DMS153 treated with DMSO at 0.1 percent for 48 hours (cell line): ENCODE measurements around the gene RANBP10.
A peak's percentile ranks its signal among the peaks of the same experiment; 100 is the strongest.
"Not testable (repeated sequence)": the region's sequence is repeated elsewhere in the genome, so short reads cannot be mapped to it uniquely, and the experiment has no call there.

Experiments used
- DNase-seq: peaks from one replicate; lab custom pipeline; 2025; ENCODE audit not compliant: unreplicated experiment; lab: John Stamatoyannopoulos, UW

RANBP10 gene

DNA sequence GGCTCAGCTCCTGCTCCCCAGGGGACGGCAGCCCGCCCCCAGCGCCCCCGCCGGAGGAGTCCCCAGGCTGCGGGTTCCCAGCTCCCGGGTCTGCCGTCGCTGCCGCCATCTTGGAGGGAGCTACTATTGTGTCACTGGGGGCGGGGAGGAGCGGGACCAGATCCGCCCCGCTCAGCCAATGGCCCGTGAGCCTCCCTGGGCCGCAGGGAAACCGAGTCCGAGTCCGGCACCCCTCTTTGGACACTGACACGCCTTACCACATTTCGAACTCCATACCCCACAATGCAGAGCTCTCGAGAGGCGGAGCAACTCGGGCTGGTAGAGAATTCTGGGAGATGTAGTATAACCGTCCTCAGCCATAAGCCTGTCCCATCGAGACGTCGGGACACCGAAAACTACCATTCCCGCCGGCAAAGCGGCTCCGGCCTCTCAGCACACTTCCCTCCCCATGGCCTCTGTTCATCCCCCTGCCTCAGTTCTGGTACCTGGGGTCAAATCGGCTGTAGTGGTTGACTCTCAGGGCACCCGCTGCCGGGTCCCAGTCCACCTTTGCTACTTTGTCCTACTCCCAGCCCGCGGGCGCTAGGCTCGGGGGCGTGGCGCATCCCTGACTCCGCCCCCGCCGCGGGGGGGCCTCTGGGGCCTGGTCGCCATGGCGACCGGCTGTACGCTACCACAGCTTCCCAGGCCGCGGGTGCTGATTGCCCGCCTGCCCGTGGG lies at the start of gene RANBP10, which contains the start of gene TSNAXIP1:
TSS of gene RANBP10 (minus strand) at position 133 of the 720 bp plus-strand sequence. CDS start at position 109, 24 bp downstream.
TSS of gene TSNAXIP1 (plus strand) at position 462 of the 720 bp plus-strand sequence. CDS start 261 bp downstream, outside the sequence.
- peak; percentile 98 for DNase-seq

DNA sequence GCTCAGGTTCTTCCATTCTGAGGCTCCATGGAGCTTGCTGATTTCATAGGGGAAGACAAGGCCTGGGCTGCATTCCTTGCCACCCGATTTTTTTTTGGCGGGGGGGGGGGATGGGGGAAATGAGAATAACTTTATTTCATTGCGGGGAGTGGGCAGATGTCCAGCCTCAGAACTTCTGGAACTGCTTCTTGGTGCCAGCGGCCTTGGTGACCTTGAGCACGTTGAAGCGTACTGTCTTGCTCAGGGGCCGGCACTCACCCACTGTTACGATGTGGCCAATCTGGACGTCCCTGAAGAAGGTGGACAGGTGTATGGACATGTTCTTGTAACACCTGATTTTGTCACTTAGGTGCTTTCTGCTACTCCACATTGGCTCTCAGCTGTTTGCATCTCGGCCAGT lies 49.4 kb upstream of the RANBP10 start:
- DNase-seq, result no peak

DNA sequence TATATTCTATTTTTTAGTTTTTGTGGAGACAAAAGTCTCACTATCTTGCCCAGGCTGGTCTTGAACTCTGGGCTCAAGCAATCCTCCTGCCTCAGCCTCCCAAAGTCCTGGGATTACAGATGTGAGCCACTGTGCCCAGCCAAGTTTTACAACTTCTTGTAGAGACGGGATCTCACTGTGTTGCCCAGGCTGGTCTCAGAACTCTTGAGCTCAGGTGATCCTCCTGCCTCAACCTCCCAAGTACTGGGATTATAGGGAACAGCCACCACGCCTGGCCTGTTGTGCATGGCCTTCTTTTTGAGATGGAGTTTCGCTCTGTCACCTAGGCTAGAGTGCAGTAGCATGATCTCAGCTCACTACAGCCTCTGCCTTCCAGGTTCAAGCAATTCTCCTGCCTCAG lies 47.3 kb upstream of the RANBP10 start:
- DNase-seq, result no peak

DNA sequence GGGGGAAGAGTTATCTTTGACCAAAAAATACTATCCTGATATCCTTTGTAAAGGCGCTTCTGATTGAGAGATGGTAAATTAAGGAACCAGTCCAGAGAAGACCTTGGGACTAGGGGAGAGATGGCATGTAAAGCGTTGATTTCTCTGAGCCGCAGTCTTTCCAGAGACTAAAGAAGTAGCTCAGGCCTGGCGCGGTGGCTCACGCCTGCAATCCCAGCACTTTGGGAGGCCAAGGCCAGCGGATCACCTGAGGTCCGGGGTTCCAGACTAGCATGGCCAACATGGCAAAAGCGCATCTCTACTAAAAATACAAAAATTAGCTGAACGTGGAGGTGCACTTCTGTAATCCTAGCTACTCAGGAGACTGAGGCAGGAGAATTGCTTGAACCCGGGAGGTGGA lies 41.8 kb upstream of the RANBP10 start:
- no peak for DNase-seq

DNA sequence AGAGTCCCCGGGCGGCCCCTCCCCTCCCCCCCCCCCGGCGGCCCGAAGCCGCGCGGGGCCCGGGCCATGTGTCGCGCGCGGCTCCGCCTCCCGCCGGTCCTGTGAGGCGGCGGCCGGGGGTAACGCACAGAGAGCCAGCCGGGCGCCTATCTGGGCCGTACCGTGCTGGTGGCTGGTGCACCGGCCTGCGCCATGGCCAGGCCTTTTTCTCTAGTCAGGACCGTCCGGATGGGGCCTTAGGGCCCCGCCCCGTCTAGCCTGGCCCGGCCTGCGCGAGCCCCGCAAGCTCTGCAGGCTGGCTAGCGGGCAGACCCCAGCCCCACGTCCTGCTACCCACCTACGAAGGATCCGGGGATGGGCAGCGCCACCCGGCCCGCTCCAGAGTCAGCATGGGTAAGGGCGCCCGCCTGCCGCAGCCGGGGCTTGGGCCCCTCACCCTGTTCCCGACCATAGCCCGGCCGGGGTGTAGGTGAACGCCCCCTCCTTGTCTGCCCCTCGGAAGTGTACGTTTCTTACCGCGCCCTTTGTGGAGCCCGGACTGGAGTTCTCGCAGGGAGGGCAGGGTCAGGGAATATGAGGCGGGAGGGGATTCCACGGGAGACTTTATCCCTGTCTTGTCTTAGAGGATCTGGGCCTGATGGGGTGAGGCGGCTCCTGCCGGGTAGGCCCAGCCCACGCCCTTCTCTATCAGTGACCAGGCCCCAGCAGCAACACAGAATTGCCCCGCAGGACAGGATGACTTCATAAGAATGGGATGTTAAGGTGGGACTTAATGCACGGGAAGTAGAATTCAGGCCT lies 40.9 kb upstream of the RANBP10 start, which contains the start of gene CENPT:
TSS of gene CENPT (minus strand) at position 630 of the 798 bp plus-strand sequence. CDS start 13,834 bp downstream, outside the sequence.
- no peak for DNase-seq

DNA sequence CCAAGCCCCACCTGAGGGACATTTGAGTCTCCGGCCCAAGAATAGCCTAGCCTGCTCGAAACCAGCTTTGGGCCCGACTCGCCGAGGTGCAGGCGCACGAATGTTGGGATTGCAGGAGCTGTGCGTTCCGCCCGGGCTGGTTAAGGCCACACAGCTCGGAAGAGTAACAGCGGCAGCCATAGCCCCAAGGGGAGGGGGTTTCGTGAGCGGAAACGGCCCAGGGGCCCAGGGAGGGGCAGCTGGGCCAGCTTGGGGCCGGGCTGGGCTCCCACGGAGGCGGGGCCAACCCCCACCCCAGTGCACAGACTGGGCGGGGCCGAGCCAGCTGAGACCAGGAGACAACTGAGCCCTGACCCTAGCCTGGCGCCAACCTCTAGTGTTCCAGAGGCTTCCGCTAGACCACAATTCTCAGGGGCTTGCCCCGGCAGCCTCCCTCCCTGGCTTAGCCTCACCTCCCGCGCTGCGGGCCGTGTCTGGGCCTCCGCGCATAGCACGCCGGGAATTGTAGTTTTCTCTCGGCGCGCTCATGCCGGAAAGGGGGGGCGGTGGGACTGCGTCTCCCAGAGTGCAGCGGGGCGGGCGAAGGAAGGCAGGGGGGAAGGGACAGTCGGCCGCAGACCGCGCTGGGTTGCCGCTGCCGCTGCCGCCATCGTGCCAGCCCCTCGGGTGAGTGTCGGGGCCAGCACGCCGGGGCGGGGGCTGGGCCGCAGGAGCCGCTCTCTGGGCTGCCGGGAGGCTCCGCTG lies 40.1 kb upstream of the RANBP10 start, which contains the start of gene NUTF2:
TSS of gene NUTF2 (plus strand) at position 614 of the 744 bp plus-strand sequence. CDS start 18,198 bp downstream, outside the sequence.
- peak; percentile 93 for DNase-seq

DNA sequence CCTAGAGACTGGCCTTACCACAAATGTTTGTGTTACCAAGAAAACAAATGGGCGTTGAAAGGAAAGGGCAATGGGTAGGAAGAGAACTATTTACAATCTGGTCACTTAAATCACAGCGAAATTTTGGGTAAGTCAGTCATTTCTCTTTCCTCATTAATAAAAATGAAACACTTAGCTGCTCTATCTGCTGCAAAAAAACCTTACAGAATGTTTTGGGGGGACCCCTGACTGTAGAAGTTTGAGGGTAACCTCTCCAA lies 39.6 kb upstream of the RANBP10 start:
- no peak for DNase-seq

DNA sequence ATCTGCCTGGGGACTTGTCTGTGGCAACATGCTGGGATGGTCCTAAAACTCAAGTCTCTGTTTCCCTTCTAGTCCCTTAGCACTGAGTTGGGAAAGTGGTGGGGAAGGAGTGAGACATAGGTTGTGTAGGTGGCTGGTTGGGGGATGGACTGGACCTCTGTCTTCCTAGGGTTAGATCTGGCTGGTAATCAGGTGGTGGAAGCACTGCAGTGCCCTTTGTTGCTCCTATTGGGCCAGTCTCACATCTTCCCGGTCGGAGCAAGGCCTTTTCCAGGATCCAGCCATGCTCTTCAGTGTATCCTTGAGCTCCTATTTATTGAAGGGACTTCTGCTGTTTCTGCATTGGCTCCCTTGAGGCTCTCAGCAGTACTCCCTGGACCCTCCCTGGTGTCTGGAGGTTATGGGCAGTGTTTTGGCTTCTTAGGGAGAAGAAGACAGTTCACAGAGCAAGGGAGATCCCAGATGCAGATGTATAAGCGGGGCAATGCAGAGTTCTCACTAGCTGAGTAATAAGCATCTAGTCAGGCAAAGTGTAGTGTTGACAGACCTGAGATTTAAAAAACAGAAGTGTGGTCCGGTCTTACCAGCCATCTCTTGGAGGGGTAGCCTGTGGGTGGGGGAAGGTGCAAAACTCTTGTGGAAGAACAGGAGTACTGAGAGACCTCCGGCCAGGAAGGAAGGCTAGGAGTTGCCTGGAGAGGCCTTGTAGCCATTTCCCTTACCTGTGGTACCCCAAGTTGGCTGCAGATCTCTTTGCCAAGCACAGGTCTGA lies 39.1 kb upstream of the RANBP10 start:
- DNase-seq, result no peak

DNA sequence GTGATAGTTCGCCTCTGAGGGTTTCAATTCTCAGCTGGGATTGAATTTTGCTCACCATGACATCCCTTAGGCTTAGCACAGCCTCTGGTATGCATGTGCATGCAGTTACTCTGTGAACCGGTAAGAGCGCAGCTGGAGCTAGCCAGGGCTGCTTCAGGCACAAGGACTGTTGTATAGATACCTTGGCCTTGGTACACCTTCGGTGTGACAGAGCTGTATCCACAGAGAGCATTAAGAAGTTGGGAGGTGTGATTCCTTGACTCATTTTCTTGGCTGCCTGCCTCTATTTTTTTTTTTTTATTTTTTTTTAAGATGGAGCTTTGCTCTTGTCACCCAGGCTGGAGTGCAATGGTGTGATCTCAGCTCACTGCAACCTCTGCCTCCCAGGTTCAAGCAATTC lies 38.1 kb upstream of the RANBP10 start:
- DNase-seq, result no peak

DNA sequence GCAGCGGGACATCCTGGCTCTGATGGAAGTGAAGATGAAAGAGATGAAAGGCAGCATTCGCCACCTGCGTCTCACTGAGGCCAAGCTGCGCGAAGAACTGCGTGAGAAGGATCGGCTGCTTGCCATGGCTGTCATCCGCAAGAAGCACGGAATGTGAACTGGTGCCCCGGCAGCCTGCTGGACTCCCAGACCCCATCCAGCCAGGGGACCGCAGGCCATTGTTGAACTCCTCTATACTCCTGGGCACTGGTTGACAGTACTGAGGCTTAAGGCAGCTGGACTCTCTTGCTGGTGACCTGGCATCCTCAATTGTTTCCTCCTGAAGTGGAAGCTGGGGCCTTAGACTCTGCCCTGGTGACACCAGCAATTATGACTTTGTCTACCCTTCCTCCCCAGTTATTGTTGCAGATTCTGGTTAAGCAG lies 37.0 kb upstream of the RANBP10 start:
- DNase-seq, result no peak

DNA sequence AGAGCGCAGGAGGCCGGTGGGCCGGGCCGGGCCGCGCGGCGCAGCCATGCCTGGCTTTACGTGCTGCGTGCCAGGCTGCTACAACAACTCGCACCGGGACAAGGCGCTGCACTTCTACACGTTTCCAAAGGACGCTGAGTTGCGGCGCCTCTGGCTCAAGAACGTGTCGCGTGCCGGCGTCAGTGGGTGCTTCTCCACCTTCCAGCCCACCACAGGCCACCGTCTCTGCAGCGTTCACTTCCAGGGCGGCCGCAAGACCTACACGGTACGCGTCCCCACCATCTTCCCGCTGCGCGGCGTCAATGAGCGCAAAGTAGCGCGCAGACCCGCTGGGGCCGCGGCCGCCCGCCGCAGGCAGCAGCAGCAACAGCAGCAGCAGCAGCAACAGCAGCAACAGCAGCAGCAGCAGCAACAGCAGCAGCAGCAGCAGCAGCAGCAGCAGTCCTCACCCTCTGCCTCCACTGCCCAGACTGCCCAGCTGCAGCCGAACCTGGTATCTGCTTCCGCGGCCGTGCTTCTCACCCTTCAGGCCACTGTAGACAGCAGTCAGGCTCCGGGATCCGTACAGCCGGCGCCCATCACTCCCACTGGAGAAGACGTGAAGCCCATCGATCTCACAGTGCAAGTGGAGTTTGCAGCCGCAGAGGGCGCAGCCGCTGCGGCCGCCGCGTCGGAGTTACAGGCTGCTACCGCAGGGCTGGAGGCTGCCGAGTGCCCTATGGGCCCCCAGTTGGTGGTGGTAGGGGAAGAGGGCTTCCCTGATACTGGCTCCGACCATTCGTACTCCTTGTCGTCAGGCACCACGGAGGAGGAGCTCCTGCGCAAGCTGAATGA lies 36.4 kb upstream of the RANBP10 start:
- no peak for DNase-seq

DNA sequence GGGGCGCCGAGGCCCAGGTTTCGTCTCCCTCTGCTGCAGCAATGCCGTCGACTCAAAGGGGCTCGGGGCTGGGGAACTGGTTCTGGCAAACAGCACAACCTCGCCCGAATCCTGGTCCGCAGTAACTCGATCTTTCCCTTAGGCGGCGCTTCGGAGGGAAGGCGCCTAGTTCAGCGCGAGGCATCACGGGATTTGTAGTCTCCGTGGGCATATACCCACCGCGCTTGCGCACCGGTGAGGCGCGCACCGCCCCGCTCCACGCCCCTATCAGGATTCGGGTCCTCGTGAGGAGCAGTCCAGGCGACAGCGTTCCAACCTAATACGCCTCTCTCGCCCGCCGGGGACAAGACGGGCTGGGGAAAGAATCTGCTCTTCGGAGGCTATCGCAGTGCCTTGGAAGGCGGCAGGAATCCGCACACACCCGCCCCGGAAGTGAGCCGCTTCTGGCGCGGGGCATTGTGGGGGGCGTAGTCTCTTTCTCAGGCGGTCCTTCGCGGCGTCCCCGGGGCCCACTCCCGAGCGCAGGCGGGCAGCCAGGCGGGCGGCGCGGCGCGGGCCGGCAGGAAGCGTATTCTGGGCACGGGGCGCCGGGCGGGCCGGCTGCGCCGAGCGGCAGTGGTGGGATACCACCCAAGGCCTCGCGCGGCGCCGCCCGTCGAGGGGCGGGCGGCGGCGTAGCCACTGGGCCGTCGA lies 35.6 kb upstream of the RANBP10 start, which contains the start of gene THAP11:
TSS of gene THAP11 (plus strand) at position 505 of the 693 bp plus-strand sequence. CDS start 235 bp downstream, outside the sequence.
- peak; percentile 91 for DNase-seq

DNA sequence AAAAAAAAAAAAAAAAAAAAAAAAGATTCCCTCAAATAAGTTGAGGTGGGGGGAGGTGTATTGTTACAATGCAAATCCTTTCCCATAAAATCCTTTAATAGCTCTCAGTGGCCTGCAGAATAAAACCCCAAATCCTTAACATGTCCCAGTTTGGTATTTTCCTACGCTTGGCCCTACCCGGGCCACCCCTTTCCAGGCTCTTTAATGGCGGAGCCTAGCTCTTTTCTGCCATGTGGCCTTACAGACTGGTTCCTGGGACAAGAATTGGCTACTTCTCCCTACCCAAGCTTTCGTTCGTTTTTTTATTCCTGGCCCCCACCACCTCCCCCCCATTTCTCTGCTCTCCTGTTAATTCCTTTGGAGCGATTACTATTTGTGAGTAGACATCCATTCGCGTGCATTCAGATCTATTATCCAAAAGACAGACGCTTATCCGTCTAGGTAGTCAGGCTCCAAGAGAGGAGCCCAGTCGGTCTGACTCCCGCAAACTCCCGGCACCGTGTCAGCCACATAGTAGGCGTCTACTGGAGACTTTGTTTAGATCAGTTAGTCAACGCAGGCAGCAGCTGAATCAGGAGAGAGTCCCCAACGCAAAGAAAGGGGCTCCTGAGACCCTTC lies 34.9 kb upstream of the RANBP10 start:
- no peak for DNase-seq

DNA sequence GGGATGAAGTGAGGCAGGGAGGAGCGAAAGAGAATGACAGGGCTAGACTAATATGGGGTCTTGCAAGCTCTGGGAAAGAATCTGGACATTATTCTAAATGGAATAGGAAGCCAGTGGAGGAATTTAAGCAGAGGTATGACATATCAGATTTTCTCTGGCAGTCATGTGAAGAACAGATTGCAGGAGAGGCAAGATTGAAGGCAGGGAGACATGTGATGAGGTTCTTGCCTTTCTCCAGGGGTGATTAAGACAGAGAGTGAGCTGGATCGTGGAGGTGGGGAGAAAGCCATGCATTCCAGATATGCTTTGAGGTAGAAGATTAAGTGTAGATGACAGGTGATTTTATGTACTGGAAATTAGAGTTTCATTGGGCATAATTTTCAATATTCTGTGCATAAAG lies 31.5 kb upstream of the RANBP10 start:
- DNase-seq, result no peak

DNA sequence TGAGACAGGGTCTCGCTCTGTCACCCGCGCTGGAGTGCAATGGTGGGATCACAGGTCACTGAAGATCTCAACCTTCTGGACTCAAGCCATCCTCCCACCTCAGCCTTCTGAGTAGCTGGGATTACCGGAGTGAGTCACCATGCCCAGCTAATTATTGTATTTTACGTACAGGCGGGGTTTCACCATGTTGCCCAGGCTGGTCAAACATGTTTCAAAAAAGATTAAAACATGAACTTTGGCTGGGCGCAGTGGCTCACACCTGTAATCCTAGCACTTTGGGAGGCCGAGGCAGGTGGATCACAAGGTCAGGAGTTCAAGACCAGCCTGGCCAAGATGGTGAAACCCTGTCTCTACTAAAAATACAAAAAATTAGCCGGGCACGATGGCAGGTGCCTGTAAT lies 30.8 kb upstream of the RANBP10 start:
- not testable (repeated sequence) for DNase-seq

DNA sequence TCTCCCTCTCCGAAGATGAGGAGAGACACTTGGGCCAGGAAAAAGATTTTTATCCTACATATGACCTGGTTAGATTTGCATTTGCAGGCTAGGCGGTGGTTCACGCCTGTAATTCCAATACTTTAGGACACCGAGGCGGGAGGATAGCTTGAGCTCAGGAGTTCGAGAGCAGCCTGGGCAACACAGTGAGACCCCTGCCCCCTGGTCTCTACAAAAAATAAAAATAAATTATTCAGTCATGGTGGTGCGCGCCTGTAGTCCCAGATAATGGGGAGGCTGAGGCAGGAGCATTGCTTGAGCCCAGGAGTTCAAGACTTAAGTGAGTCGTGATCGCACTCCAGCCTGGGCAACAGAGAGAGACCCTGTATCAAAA lies 27.9 kb upstream of the RANBP10 start:
- DNase-seq, result no peak

DNA sequence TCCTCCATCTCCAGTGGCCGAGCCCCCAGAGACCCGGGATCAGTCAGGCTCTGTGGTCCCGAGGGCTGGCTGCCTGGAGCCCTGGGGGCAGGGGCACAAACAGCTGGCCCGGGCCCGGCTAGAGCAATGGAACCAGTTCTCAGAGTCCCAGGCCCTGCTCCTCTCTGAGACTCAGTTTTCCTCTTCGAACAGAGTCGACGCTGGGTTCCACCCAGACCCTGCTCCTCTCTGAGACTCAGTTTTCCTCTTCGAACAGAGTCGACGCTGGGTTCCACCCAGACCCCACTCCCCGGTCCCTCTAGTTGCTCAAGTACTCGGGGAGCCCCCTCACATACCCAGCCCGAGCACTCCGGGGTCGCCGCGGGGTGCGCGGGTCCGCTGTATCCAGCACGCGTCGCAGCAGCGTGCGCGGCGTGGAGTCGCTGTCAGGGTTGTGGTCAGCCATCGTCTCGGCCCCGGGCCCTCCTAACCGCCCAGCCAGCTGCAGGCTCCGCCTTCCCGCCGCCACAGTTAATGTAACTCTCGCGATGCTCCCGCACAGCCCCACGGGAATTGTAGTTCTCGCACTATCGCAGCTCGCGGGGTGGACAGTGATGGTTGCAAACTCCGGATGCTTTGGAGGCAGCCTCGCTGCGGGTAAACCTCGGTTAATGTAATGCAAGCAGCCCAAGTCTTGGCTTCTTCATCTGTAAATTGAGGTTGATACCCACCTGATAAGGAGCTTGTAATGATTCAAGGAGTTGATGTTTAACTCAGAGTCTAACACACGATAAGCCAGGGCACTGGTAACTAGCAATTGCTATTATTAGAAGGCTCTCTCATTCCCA lies 27.3 kb upstream of the RANBP10 start:
- peak; percentile 80 for DNase-seq

DNA sequence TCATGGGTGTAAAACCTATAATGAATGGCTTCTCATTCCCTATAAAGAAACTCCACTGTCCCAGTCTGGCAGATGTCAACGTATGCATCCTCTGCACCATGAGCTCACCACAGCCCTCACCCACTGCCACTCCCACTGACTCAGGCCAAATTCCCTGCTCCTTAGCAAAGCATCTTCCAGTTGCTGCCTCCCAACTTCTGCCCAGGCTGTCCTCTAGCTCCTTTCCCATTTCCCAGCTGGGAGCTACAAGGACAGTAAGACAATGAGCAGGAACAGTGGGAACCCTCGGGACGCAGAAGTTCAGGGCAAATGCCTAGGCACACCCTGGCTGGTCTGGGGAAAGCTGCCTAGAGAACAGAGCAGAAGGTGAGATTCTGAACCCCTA lies 26.7 kb upstream of the RANBP10 start:
- DNase-seq, result no peak
